PC-9 (cell line): ENCODE data around the gene PLVAP.

Experiments
- EZH2 ChIP-seq: fragments of 200-600 bp; sonication (generic); IDR thresholded peaks from 2 replicates; pipeline ENCODE4 v1.8.0; 2017; ENCODE audit warnings: antibody characterized with exemption, low read depth
- TF ChIP-seq, protein P1 (sequence below): fragments of 200-600 bp; sonication (generic); conservative IDR thresholded peaks from 2 replicates; pipeline ENCODE4 v1.6.1; 2017; ENCODE audit warnings: mixed run types, antibody characterized with exemption, mild to moderate bottlenecking, moderate library complexity

DNA sequence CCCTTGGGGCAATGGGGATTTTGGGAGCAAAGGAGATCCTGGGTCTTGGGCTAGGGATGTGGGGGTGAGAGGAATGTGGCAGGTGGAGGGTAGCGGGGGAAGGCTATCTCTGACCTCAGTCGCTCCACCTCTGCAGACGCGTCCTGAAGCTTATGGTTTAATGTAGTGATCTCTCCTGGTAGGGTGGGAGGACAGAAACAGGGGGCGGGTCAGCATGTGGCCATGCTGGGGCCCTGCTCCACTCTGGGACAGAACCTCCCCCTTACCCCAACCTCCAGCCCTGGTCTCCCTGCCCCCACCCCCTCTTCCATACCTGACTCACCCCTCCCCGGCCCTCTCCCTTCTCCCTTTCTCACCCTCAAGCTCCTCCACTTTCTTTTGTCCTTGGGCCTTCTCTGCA is 26.9 kb upstream of the PLVAP start:
- TF ChIP-seq, protein P1, sequence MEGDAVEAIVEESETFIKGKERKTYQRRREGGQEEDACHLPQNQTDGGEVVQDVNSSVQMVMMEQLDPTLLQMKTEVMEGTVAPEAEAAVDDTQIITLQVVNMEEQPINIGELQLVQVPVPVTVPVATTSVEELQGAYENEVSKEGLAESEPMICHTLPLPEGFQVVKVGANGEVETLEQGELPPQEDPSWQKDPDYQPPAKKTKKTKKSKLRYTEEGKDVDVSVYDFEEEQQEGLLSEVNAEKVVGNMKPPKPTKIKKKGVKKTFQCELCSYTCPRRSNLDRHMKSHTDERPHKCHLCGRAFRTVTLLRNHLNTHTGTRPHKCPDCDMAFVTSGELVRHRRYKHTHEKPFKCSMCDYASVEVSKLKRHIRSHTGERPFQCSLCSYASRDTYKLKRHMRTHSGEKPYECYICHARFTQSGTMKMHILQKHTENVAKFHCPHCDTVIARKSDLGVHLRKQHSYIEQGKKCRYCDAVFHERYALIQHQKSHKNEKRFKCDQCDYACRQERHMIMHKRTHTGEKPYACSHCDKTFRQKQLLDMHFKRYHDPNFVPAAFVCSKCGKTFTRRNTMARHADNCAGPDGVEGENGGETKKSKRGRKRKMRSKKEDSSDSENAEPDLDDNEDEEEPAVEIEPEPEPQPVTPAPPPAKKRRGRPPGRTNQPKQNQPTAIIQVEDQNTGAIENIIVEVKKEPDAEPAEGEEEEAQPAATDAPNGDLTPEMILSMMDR: no peak
- TF ChIP-seq EZH2: no peak
